SK-N-SH (cell line): ENCODE results near the gene CLEC20A. TPM values are rescaled to one million over a fixed set of nuclear protein-coding genes. Genes with fewer than 3 reads are reported as not detected.

Experiments used
- CTCF ChIA-PET: fragments of 300-600, 350-600 bp; formaldehyde crosslinking; extraction: SDS; loops from one replicate; lab custom pipeline; 2021; lab: Yijun Ruan, JAX
- POLR2A ChIA-PET: fragments of 350-600 bp; sonication (Branson Sonifier 250); formaldehyde crosslinking; extraction: SDS; loops from one replicate; lab custom pipeline; 2020; ENCODE audit warnings: antibody characterized with exemption, inconsistent platforms; lab: Yijun Ruan, JAX
- DNase-seq: peaks from one replicate; pipeline ENCODE4 v3.0.0; 2012
- H2AFZ ChIP-seq: fragments of 200-600 bp; sonication (generic); 2 replicates; pipeline ENCODE4 v1.8.1; 2016; ENCODE audit warnings: antibody characterized with exemption, mild to moderate bottlenecking, low read depth
- H3F3A ChIP-seq: fragments of 200-600 bp; sonication (generic); replicated peaks from 2 replicates; pipeline ENCODE3; 2016; ENCODE audit warnings: antibody characterized with exemption, mild to moderate bottlenecking; ENCODE audit not compliant: insufficient read depth
- H3K27ac ChIP-seq, 2 experiments: fragments of 200-500 bp in 1 of 2; fragments of 200-600 bp in 1 of 2; sonication (Bioruptor generic) in 1 of 2; sonication (generic), shearing (Covaris generic) in 1 of 2; 2 replicates each; pipeline versions ENCODE4 v1.5.1 to v1.6.1; 2014 to 2016; ENCODE audit warnings: low read depth in 2 of 2, inconsistent platforms in 1 of 2, low read length in 1 of 2, mild to moderate bottlenecking in 1 of 2, mixed read lengths in 1 of 2
- H3K27me3 ChIP-seq: fragments of 200-600 bp; sonication (generic), shearing (Covaris generic); 2 replicates; pipeline ENCODE4 v1.6.1; 2016; ENCODE audit warnings: mixed run types; ENCODE audit not compliant: insufficient read depth
- H3K36me3 ChIP-seq, 2 experiments: fragments of 200-500 bp in 1 of 2; fragments of 200-600 bp in 1 of 2; sonication (Bioruptor generic) in 1 of 2; sonication (generic) in 1 of 2; replicated peaks in 1 of 2; 2 replicates each; pipeline versions ENCODE3 to v1.5.1; 2014 to 2016; ENCODE audit warnings: low read length in 1 of 2, mild to moderate bottlenecking in 1 of 2; ENCODE audit not compliant: insufficient read depth in 2 of 2, control insufficient read depth in 1 of 2
- H3K4me1 ChIP-seq, 2 experiments: fragments of 200-500 bp in 1 of 2; fragments of 200-600 bp in 1 of 2; sonication (Bioruptor generic) in 1 of 2; sonication (generic), shearing (Covaris generic) in 1 of 2; 2 replicates each; pipeline versions ENCODE4 v1.5.1 to v1.6.1; 2014 to 2016; ENCODE audit warnings: low read depth in 1 of 2, low read length in 1 of 2, mixed run types in 1 of 2; ENCODE audit not compliant: insufficient read depth in 2 of 2, control insufficient read depth in 1 of 2
- H3K4me2 ChIP-seq: fragments of 200-600 bp; sonication (generic), shearing (Covaris generic); 2 replicates; pipeline ENCODE4 v1.6.1; 2017; ENCODE audit warnings: mixed run types
- H3K4me3 ChIP-seq, 2 experiments: fragments of 200-500 bp in 1 of 2; fragments of 200-600 bp in 1 of 2; sonication (Bioruptor generic) in 1 of 2; sonication (generic), shearing (Covaris generic) in 1 of 2; 2 replicates each; pipeline versions ENCODE4 v1.5.1 to v1.8.1; 2014 to 2016; ENCODE audit warnings: low read depth in 2 of 2, inconsistent platforms in 1 of 2, low read length in 1 of 2, mild to moderate bottlenecking in 1 of 2, mixed read lengths in 1 of 2, moderate library complexity in 1 of 2
- H3K79me2 ChIP-seq: fragments of 200-600 bp; sonication (generic); 2 replicates; pipeline ENCODE4 v1.8.1; 2017; ENCODE audit warnings: mild to moderate bottlenecking; ENCODE audit not compliant: insufficient read depth
- H3K9ac ChIP-seq: fragments of 200-600 bp; sonication (generic); 2 replicates; pipeline ENCODE4 v1.6.1; 2017; ENCODE audit warnings: mixed run types
- H3K9me2 ChIP-seq: fragments of 200-600 bp; sonication (generic); 2 replicates; pipeline ENCODE4 v1.6.1; 2017; ENCODE audit warnings: mixed run types
- H3K9me3 ChIP-seq: fragments of 200-600 bp; sonication (generic); 2 replicates; pipeline ENCODE4 v1.6.1; 2017; ENCODE audit warnings: mixed run types, mild to moderate bottlenecking, moderate library complexity
- H4K20me1 ChIP-seq: fragments of 200-600 bp; sonication (generic); 2 replicates; pipeline ENCODE4 v1.6.1; 2017; ENCODE audit warnings: mild to moderate bottlenecking, mixed run types; ENCODE audit not compliant: insufficient read depth
- EP300 ChIP-seq, 2 experiments: IDR thresholded peaks; 2 replicates each; pipeline versions ENCODE4 v1.4.0 to v1.6.1; 2012; ENCODE audit warnings: borderline replicate concordance in 1 of 2, low read depth in 1 of 2, low read length in 1 of 2
- FOSL2 ChIP-seq: IDR thresholded peaks from 2 replicates; pipeline ENCODE4 v1.4.0; 2012; ENCODE audit warnings: low read depth, mild to moderate bottlenecking, moderate library complexity, borderline replicate concordance
- FOXM1 ChIP-seq: IDR thresholded peaks from 2 replicates; pipeline ENCODE4 v1.4.0; 2012; ENCODE audit warnings: low read depth, mild to moderate bottlenecking
- MEF2A ChIP-seq: IDR thresholded peaks from 2 replicates; pipeline ENCODE4 v1.4.0; 2012; ENCODE audit warnings: low read depth, borderline replicate concordance
- RCOR1 ChIP-seq: fragments of 150-350 bp; IDR thresholded peaks from 2 replicates; pipeline ENCODE4 v1.6.1; 2017; ENCODE audit warnings: antibody characterized with exemption, low read length
- SIN3A ChIP-seq: IDR thresholded peaks from 2 replicates; pipeline ENCODE4 v1.6.1; 2012; ENCODE audit warnings: low read depth, mild to moderate bottlenecking, low read length, moderate library complexity, borderline replicate concordance
- SMC3 ChIP-seq: IDR thresholded peaks from 2 replicates; pipeline ENCODE4 v1.6.1; 2012; ENCODE audit warnings: low read depth, low read length, improper control_type of control experiment
- TCF12 ChIP-seq: IDR thresholded peaks from 2 replicates; pipeline ENCODE4 v1.4.0; 2012
- WGBS: methylation state at CpG from one replicate; pipeline ENCODE4 v1.1.6; 2017; ENCODE audit warnings: low lambda C conversion rate; 5-methylcytosine and 5-hydroxymethylcytosine counted together
- polyA plus RNA-seq, 3 experiments: library from polyadenylated mRNA; depleted of rRNA; stranded (reverse); fragments of >200 nt; gene quantifications; 2 replicates each; pipeline ENCODE4 v1.2.3, GENCODE V29; 2012
- TF ChIP-seq, protein P1 (sequence below): IDR thresholded peaks from 2 replicates; pipeline ENCODE4 v1.4.0; 2012; ENCODE audit warnings: low read depth
- TF ChIP-seq, protein P2 (sequence below): IDR thresholded peaks from 2 replicates; pipeline ENCODE4; 2012
- TF ChIP-seq, protein P3 (sequence below): fragments of 200-600 bp; sonication (generic); IDR thresholded peaks from 2 replicates; pipeline ENCODE4 v1.6.1; 2017; ENCODE audit warnings: antibody characterized with exemption, mild to moderate bottlenecking, moderate library complexity
- TF ChIP-seq, protein P4 (sequence below): IDR thresholded peaks from 2 replicates; pipeline ENCODE4 v1.4.0; 2012; ENCODE audit warnings: low read depth, borderline replicate concordance
- TF ChIP-seq, protein P5 (sequence below): IDR thresholded peaks from 2 replicates; pipeline ENCODE4 v1.4.0; 2012; ENCODE audit warnings: low read depth, borderline replicate concordance

The CLEC20A gene
- polyA plus RNA-seq, 1 of the 3 experiments (the other 2 are of a cell fraction): not detected

DNA sequence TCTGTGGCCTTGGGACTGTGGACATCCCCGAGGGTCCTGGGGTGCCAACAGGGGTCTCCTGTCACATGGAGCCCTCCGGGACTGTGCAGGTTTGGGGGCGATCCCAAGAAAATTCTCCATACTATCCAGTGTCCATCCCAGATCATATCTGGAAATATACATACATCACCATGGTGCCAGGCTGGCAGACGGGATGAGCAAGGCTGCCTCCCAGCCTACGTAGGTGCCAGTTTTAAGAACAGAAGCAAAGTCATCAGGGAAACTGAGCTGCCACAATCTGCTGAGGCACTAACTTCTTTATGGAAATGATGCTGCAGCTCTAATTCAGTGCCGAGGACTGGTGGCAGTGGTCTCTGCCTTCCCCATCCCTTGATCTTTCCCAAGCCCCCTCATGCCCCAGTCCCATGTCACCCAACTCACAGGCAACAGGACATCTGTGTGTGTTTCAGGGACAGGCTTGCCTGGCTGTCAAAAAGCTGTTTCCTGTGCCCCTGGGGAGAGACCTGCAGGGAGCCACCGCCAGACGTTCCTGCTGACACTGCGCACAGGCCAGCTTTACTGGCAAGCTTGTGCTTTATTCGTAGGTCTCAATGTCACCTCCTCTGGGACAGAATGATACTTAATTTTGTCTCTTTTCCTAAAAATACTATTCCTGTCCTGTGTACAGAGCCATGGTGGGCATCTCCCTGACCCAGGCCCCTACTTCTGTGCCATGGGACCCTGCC lies 31.6 kb upstream of the CLEC20A start:
- Histone ChIP-seq H3K4me3 (no peak overlapping the region), H3F3A (no peaks in the 10 kb centered on the region), H3K4me1 (peaks cover 11 to 15% of the 10 kb centered on the region in 2 experiments; a peak in 3 of 4 replicates), H3K27ac (no peak overlapping the region), H3K27me3 (no peaks in the 10 kb centered on the region), H3K9me3 (no peaks in the 10 kb centered on the region), H3K36me3 (no peaks in the 10 kb centered on the region), H3K9ac (no peak overlapping the region), H2AFZ (no peak overlapping the region), H3K4me2 (no peak overlapping the region), H3K79me2 (no peaks in the 10 kb centered on the region), H3K9me2 (no peaks in the 10 kb centered on the region), H4K20me1 (no peaks in the 10 kb centered on the region)
- WGBS: 81% methylated on average over 7 of the region's 10 CpGs
- ChIA-PET POLR2A (interaction anchor here (0.7 kb wide), 1 partner anchor 228 kb away, joined by 3 read pairs; no protein-coding TSS in a partner anchor), CTCF (interaction anchor here (0.7 to 6.9 kb wide), 8 partner anchors 14 to 1650 kb away, joined by 3 to 68 read pairs (median 9); no protein-coding TSS in a partner anchor)
- peak; percentile 34 for DNase-seq
- TF ChIP-seq TCF12 (no peak), SIN3A (no peak), FOXM1 (no peak), SMC3 (no peak), MEF2A (no peak), RCOR1 (no peak), EP300 (IDR thresholded peaks at IDR 0.05; ENCODE audit: borderline replicate concordance in 1 of 2, low read depth in 1 of 2, low read length in 1 of 2) (no peak), FOSL2 (no peak)
- TF ChIP-seq, protein P1, sequence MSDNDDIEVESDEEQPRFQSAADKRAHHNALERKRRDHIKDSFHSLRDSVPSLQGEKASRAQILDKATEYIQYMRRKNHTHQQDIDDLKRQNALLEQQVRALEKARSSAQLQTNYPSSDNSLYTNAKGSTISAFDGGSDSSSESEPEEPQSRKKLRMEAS: no peak
- TF ChIP-seq, protein P2, sequence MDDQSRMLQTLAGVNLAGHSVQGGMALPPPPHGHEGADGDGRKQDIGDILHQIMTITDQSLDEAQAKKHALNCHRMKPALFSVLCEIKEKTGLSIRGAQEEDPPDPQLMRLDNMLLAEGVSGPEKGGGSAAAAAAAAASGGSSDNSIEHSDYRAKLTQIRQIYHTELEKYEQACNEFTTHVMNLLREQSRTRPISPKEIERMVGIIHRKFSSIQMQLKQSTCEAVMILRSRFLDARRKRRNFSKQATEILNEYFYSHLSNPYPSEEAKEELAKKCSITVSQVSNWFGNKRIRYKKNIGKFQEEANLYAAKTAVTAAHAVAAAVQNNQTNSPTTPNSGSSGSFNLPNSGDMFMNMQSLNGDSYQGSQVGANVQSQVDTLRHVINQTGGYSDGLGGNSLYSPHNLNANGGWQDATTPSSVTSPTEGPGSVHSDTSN: no peak
- TF ChIP-seq, protein P3, sequence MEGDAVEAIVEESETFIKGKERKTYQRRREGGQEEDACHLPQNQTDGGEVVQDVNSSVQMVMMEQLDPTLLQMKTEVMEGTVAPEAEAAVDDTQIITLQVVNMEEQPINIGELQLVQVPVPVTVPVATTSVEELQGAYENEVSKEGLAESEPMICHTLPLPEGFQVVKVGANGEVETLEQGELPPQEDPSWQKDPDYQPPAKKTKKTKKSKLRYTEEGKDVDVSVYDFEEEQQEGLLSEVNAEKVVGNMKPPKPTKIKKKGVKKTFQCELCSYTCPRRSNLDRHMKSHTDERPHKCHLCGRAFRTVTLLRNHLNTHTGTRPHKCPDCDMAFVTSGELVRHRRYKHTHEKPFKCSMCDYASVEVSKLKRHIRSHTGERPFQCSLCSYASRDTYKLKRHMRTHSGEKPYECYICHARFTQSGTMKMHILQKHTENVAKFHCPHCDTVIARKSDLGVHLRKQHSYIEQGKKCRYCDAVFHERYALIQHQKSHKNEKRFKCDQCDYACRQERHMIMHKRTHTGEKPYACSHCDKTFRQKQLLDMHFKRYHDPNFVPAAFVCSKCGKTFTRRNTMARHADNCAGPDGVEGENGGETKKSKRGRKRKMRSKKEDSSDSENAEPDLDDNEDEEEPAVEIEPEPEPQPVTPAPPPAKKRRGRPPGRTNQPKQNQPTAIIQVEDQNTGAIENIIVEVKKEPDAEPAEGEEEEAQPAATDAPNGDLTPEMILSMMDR: no peak
- TF ChIP-seq, protein P4, sequence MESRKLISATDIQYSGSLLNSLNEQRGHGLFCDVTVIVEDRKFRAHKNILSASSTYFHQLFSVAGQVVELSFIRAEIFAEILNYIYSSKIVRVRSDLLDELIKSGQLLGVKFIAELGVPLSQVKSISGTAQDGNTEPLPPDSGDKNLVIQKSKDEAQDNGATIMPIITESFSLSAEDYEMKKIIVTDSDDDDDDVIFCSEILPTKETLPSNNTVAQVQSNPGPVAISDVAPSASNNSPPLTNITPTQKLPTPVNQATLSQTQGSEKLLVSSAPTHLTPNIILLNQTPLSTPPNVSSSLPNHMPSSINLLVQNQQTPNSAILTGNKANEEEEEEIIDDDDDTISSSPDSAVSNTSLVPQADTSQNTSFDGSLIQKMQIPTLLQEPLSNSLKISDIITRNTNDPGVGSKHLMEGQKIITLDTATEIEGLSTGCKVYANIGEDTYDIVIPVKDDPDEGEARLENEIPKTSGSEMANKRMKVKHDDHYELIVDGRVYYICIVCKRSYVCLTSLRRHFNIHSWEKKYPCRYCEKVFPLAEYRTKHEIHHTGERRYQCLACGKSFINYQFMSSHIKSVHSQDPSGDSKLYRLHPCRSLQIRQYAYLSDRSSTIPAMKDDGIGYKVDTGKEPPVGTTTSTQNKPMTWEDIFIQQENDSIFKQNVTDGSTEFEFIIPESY: no peak
- TF ChIP-seq, protein P5, sequence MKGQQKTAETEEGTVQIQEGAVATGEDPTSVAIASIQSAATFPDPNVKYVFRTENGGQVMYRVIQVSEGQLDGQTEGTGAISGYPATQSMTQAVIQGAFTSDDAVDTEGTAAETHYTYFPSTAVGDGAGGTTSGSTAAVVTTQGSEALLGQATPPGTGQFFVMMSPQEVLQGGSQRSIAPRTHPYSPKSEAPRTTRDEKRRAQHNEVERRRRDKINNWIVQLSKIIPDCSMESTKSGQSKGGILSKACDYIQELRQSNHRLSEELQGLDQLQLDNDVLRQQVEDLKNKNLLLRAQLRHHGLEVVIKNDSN: no peak
